ENCODE results near the gene ANXA4. TPM values are rescaled to one million over a fixed set of nuclear protein-coding genes. Genes with fewer than 3 reads are reported as not detected.

The ANXA4 gene
- total and polyA plus RNA-seq, 2 experiments from 2014 or later, result 6.7 to 11.5 TPM

GRCh38 chr2:69848186-69848790, 106.4 kb downstream of the ANXA4 start:
- no peaks in the 10 kb centered on the region for H3K79me2 ChIP-seq (replicated peaks; ENCODE audit: insufficient read depth)
- ATAC-seq, result no peak
- TF ChIP-seq, protein P1, sequence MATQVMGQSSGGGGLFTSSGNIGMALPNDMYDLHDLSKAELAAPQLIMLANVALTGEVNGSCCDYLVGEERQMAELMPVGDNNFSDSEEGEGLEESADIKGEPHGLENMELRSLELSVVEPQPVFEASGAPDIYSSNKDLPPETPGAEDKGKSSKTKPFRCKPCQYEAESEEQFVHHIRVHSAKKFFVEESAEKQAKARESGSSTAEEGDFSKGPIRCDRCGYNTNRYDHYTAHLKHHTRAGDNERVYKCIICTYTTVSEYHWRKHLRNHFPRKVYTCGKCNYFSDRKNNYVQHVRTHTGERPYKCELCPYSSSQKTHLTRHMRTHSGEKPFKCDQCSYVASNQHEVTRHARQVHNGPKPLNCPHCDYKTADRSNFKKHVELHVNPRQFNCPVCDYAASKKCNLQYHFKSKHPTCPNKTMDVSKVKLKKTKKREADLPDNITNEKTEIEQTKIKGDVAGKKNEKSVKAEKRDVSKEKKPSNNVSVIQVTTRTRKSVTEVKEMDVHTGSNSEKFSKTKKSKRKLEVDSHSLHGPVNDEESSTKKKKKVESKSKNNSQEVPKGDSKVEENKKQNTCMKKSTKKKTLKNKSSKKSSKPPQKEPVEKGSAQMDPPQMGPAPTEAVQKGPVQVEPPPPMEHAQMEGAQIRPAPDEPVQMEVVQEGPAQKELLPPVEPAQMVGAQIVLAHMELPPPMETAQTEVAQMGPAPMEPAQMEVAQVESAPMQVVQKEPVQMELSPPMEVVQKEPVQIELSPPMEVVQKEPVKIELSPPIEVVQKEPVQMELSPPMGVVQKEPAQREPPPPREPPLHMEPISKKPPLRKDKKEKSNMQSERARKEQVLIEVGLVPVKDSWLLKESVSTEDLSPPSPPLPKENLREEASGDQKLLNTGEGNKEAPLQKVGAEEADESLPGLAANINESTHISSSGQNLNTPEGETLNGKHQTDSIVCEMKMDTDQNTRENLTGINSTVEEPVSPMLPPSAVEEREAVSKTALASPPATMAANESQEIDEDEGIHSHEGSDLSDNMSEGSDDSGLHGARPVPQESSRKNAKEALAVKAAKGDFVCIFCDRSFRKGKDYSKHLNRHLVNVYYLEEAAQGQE (IDR thresholded peaks at IDR 0.05; ENCODE audit: unreplicated experiment), result no peak
- TF ChIP-seq JUNB (IDR thresholded peaks at IDR 0.05; ENCODE audit: unreplicated experiment) (no peak), CREB1 (CRISPR knock-in tag; IDR thresholded peaks at IDR 0.05; ENCODE audit: low read depth) (no peak), EZH2phosphoT487 (IDR thresholded peaks at IDR 0.05; ENCODE audit: unreplicated experiment) (no peak), ZNF331 (CRISPR knock-in tag; IDR thresholded peaks at IDR 0.05; ENCODE audit: low read depth) (no peak), STAT1 (IDR thresholded peaks at IDR 0.05; ENCODE audit: unreplicated experiment) (no peak), ETS1 (IDR thresholded peaks at IDR 0.05) (no peak), EZH2 (IDR thresholded peaks at IDR 0.05; ENCODE audit: low read depth, unreplicated experiment) (no peak), NANOG (IDR thresholded peaks at IDR 0.05; ENCODE audit: borderline replicate concordance) (no peak), ZNF114 (CRISPR knock-in tag; IDR thresholded peaks at IDR 0.05) (no peak), POLR2AphosphoS5 (IDR thresholded peaks at IDR 0.05; ENCODE audit: low read depth) (no peak)
- TF ChIP-seq, protein P2, sequence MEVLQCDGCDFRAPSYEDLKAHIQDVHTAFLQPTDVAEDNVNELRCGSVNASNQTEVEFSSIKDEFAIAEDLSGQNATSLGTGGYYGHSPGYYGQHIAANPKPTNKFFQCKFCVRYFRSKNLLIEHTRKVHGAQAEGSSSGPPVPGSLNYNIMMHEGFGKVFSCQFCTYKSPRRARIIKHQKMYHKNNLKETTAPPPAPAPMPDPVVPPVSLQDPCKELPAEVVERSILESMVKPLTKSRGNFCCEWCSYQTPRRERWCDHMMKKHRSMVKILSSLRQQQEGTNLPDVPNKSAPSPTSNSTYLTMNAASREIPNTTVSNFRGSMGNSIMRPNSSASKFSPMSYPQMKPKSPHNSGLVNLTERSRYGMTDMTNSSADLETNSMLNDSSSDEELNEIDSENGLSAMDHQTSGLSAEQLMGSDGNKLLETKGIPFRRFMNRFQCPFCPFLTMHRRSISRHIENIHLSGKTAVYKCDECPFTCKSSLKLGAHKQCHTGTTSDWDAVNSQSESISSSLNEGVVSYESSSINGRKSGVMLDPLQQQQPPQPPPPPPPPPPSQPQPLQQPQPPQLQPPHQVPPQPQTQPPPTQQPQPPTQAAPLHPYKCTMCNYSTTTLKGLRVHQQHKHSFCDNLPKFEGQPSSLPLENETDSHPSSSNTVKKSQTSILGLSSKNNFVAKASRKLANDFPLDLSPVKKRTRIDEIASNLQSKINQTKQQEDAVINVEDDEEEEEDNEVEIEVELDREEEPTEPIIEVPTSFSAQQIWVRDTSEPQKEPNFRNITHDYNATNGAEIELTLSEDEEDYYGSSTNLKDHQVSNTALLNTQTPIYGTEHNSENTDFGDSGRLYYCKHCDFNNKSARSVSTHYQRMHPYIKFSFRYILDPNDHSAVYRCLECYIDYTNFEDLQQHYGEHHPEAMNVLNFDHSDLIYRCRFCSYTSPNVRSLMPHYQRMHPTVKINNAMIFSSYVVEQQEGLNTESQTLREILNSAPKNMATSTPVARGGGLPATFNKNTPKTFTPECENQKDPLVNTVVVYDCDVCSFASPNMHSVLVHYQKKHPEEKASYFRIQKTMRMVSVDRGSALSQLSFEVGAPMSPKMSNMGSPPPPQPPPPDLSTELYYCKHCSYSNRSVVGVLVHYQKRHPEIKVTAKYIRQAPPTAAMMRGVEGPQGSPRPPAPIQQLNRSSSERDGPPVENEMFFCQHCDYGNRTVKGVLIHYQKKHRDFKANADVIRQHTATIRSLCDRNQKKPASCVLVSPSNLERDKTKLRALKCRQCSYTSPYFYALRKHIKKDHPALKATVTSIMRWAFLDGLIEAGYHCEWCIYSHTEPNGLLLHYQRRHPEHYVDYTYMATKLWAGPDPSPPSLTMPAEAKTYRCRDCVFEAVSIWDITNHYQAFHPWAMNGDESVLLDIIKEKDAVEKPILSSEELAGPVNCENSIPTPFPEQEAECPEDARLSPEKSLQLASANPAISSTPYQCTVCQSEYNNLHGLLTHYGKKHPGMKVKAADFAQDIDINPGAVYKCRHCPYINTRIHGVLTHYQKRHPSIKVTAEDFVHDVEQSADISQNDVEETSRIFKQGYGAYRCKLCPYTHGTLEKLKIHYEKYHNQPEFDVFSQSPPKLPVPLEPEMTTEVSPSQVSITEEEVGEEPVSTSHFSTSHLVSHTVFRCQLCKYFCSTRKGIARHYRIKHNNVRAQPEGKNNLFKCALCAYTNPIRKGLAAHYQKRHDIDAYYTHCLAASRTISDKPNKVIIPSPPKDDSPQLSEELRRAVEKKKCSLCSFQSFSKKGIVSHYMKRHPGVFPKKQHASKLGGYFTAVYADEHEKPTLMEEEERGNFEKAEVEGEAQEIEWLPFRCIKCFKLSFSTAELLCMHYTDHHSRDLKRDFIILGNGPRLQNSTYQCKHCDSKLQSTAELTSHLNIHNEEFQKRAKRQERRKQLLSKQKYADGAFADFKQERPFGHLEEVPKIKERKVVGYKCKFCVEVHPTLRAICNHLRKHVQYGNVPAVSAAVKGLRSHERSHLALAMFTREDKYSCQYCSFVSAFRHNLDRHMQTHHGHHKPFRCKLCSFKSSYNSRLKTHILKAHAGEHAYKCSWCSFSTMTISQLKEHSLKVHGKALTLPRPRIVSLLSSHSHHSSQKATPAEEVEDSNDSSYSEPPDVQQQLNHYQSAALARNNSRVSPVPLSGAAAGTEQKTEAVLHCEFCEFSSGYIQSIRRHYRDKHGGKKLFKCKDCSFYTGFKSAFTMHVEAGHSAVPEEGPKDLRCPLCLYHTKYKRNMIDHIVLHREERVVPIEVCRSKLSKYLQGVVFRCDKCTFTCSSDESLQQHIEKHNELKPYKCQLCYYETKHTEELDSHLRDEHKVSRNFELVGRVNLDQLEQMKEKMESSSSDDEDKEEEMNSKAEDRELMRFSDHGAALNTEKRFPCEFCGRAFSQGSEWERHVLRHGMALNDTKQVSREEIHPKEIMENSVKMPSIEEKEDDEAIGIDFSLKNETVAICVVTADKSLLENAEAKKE (CRISPR knock-in tag; IDR thresholded peaks at IDR 0.05), result no peak
- TF ChIP-seq, protein P3, sequence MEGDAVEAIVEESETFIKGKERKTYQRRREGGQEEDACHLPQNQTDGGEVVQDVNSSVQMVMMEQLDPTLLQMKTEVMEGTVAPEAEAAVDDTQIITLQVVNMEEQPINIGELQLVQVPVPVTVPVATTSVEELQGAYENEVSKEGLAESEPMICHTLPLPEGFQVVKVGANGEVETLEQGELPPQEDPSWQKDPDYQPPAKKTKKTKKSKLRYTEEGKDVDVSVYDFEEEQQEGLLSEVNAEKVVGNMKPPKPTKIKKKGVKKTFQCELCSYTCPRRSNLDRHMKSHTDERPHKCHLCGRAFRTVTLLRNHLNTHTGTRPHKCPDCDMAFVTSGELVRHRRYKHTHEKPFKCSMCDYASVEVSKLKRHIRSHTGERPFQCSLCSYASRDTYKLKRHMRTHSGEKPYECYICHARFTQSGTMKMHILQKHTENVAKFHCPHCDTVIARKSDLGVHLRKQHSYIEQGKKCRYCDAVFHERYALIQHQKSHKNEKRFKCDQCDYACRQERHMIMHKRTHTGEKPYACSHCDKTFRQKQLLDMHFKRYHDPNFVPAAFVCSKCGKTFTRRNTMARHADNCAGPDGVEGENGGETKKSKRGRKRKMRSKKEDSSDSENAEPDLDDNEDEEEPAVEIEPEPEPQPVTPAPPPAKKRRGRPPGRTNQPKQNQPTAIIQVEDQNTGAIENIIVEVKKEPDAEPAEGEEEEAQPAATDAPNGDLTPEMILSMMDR (conservative IDR thresholded peaks at IDR 0.05; ENCODE audit: low read depth in 2 of 2), result no peak
- no peaks in the 10 kb centered on the region for H3K27me3 ChIP-seq (ENCODE audit: insufficient read depth)
- no peak overlapping the region for H3K4me3 ChIP-seq
- Mint-ChIP-seq H3K4me1 (no peaks in the 10 kb centered on the region), H3K9me3 (no peaks in the 10 kb centered on the region), H3K4me3 (no peak overlapping the region), H3K27me3 (ENCODE audit: insufficient read depth, low read depth, poor library complexity) (peaks cover 2% of the 10 kb centered on the region), H3K27ac (no peak overlapping the region; the same call in 1 of the 2 replicates), H3K36me3 (ENCODE audit: low read depth) (peaks cover 40% of the 10 kb centered on the region)
- no peaks in the 10 kb centered on the region for H3F3A ChIP-seq (replicated peaks; ENCODE audit: low read depth)
- no peaks in the 10 kb centered on the region for H3K4me1 ChIP-seq (ENCODE audit: insufficient read depth)
- peaks cover 5% of the 10 kb centered on the region; the same call in 1 of the 2 replicates for H4K20me1 ChIP-seq (replicated peaks; ENCODE audit: insufficient read depth)
- DNase-seq (ENCODE audit: low spot score), result no peak
- no peak overlapping the region for H3K4me2 ChIP-seq
- H3K36me3 ChIP-seq (ENCODE audit: insufficient read depth), result peaks cover 25% of the 10 kb centered on the region
- peak overlapping the region; percentile 7; the same call in 1 of the 2 replicates for H3K27ac ChIP-seq (ENCODE audit: low read depth)
- no peak overlapping the region for H2AFZ ChIP-seq
- no peaks in the 10 kb centered on the region for H3K9me2 ChIP-seq (ENCODE audit: insufficient read depth)
